HG02642 (cell line): ENCODE data around the gene YIF1B.
"Not testable (repeated sequence)": the region's sequence is repeated elsewhere in the genome, so short reads cannot be mapped to it uniquely, and the experiment has no call there.

ENCODE experiments used
- ATAC-seq: cut with Tn5 transposase; IDR thresholded peaks from one replicate; pipeline ENCODE4 v1.9.1; 2021; ENCODE audit warnings: mild to moderate bottlenecking; ENCODE audit not compliant: unreplicated experiment, poor library complexity

YIF1B gene

GRCh38 chr19:38278751-38279150 is 37.0 kb downstream of the YIF1B start:
- ATAC-seq = no peak

- ATAC-seq = no peak
Observed at GRCh38 chr19:38277969-38278680, 37.6 kb downstream of the YIF1B start.

GRCh38 chr19:38277549-38277948 is 38.2 kb downstream of the YIF1B start:
- no peak for ATAC-seq

GRCh38 chr19:38276942-38277517 is 38.7 kb downstream of the YIF1B start:
- ATAC-seq = no peak

- ATAC-seq = no peak
Observed at GRCh38 chr19:38274739-38275138, 41.0 kb downstream of the YIF1B start.

GRCh38 chr19:38273499-38273898 is 42.2 kb downstream of the YIF1B start:
- no peak for ATAC-seq

- no peak for ATAC-seq
Observed at GRCh38 chr19:38270587-38271167, 45.1 kb downstream of the YIF1B start.

GRCh38 chr19:38268539-38268938 is 47.2 kb downstream of the YIF1B start:
- no peak for ATAC-seq

GRCh38 chr19:38267761-38268483 is 47.8 kb downstream of the YIF1B start:
- ATAC-seq = no peak

GRCh38 chr19:38266981-38267597 is 48.7 kb downstream of the YIF1B start:
- ATAC-seq = no peak

GRCh38 chr19:38265921-38266429 is 49.8 kb downstream of the YIF1B start:
- no peak for ATAC-seq

- no peak for ATAC-seq
Observed at GRCh38 chr19:38265213-38265861, 50.4 kb downstream of the YIF1B start.

GRCh38 chr19:38264486-38265212 is 51.1 kb downstream of the YIF1B start, which contains the start of gene SPINT2:
SPINT2 (plus strand) TSS chr19:38264573; CDS start chr19:38264893, 320 bp downstream.
- no peak for ATAC-seq

GRCh38 chr19:38263689-38264485 is 51.9 kb downstream of the YIF1B start:
- ATAC-seq = no peak

GRCh38 chr19:38262585-38263268 is 53.0 kb downstream of the YIF1B start:
- ATAC-seq = no peak

- not testable (repeated sequence) for ATAC-seq
Observed at GRCh38 chr19:38261942-38262341, 53.8 kb downstream of the YIF1B start.

GRCh38 chr19:38255383-38256014 is 60.2 kb downstream of the YIF1B start:
- no peak for ATAC-seq
